ENCODE results near the gene KRTAP10-8.
"Not testable (repeated sequence)": the region's sequence is repeated elsewhere in the genome, so short reads cannot be mapped to it uniquely, and the experiment has no call there.

KRTAP10-8 gene

DNA sequence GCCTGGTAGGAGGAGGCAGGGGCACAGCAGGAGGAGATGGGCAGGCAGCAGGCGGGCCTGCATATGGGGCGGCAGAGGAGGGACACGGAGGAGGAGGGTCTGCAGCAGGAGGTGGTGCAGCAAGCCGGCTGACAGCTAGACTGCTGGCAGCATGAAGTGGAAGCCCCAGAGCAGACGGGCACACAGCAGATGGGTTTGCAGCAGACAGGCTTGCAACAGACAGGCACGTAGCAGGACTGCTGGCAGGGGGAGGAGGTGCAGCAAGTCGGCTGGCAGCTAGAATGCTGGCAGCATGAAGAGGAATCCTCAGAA, 32.1 kb upstream of the KRTAP10-8 start:
- no peak for DNase-seq

DNA sequence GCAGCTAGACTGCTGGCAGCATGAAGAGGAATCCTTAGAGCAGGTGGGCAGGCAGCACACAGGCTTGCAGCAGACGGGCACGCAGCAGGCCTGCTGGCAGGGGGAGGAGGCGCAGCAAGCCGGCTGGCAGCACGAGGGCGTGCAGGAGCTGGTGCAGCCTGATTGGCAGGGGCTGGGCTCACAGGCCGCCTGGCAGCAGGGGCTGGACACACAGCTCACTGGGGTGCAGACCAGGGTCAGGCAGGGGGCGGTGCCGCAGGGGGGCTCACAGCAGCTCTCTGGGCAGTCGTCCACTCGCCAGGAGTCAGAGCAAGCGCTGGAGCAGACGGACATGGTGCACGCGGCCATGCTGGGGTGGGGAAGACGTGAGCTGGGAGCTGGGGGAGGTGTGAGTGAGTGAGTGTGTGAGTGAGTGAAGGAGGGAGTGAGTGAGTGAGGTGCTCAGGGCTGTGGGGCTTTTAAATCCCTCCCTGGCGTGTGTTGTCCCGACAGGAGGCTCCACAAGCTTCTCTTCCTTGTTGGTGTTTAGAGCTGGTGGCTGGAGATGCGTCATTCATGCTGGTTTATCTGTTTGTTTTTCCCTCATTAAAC, 31.6 kb upstream of the KRTAP10-8 start, which contains the start of gene KRTAP10-5:
KRTAP10-5 (minus strand) TSS at position 374 of the 591 bp plus-strand sequence; CDS start at position 348, 26 bp downstream.
- not testable (repeated sequence) for DNase-seq

DNA sequence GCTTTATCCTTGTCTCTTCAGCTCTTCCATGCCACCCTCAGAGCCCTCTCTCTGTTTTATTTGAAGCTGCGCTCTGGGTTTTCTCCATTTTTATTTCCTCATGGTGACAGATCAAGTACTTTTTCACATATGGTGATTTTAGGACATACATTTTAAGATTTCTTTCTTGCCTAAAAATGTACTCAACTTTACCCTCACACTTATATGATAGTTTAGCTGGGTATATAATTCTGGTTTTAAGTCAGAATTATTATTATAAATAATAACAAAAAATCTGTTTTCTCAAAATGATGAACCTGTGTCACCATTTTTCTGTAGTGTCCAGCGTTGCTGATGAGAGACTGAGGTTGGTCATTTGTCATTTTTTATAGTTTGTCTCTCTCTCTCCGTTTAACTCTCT, 30.7 kb upstream of the KRTAP10-8 start:
- DNase-seq = no peak

DNA sequence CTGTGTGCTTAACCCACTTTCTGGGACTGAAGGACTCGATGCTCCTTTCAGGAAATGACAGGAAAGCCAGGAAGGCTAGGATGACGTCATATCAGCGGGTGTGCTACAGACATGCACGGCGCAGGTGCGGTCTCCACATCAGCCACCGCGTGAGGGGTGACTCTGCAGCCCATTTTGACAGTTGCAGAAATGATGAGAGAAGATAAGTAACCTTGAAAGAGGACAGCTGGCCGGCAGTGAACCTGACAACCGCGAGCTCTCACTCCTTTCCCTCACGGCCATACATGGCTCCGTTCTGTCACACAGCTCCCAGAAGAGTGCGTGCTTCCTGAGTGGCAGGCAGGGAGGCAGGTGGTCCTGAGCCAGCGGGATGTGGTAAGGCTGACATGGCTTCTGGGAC, 29.8 kb upstream of the KRTAP10-8 start:
- DNase-seq = no peak

DNA sequence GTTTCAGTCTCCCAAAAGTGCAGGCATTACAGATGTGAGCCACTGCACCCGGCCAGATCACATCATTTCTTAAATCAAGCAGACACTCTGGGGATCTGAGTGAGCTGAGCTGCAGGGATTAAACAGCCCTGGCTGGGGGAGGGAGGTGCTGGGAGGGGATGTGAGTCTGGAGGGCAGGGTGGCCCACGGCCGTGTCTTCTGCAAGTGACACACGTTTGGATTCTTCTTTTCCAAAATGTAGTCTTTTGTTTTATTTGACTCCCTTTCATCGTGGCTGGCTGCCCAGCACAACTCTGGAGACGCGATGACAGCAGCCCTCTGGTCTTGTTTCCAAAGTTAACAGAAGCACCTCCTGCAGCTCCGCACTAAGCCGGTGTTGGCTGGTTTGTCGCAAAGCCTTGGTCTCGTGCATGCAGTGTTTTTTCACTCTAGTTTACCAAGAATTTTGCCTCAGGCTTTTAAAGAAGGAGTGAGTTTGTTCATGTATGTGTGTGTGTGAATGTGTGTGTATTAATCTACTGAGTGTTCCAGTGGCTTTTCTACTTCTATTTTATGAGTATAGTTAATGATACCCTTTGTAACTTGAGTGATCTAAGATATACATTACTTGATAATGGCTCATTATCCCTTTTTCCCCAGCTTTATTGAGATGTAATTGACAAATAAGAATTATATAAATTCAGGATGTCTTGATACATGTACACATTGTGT, 28.6 kb upstream of the KRTAP10-8 start:
- no peak for DNase-seq

DNA sequence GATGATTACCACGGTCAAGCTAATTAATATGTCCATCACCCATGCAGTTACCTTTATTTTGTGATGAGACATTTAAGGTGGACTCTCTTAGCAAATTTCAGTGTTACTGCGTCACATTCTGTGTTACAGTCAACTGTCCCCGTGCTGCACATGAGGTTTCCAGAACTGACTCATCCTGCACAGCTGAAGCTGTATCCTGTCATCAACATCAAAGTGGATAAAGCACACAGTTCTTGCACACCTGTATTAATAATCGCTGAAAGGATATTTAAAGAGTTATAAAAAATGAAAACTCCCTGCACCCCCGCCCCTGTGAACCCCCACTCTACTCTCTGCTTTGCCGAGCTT, 28.1 kb upstream of the KRTAP10-8 start:
- DNase-seq = no peak

DNA sequence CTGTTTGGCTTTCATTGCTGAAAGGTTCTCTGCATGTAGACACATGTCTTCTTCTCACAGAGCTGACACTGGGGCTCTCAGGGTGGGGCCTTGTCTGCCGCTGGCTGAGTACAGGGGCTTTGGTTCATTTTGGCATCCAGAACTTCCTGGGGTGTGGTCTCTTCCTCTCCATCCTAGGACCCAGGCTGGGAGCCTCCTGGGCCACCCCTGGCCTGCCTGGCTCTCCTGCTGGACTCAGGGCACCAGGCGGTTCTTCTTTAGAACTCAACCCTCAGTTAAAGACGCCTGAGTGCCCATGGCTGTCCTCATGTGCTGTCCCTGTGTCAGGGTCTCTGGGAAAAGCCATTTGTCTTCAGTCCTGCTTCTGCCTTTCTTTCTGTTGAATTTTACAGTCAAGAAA, 26.0 kb upstream of the KRTAP10-8 start:
- DNase-seq = no peak

DNA sequence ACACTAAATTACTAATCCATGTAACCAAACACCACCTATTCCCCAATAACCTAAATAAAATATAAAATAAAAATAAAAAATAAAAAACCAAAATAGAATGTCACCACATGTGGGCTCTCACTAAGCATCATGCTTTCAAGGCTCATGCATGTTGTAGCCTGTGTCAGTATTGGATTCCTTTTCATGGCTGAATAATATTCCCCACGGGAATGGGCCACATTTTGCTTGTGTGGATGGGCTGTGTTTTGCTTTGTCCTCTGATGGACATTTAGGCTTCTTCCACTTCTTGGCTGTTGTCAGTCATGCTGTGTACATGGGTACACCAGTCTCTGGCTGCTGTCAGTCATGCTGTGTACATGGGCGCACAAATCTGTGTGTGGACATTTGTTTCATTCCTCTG, 22.8 kb upstream of the KRTAP10-8 start:
- no peak for DNase-seq

DNA sequence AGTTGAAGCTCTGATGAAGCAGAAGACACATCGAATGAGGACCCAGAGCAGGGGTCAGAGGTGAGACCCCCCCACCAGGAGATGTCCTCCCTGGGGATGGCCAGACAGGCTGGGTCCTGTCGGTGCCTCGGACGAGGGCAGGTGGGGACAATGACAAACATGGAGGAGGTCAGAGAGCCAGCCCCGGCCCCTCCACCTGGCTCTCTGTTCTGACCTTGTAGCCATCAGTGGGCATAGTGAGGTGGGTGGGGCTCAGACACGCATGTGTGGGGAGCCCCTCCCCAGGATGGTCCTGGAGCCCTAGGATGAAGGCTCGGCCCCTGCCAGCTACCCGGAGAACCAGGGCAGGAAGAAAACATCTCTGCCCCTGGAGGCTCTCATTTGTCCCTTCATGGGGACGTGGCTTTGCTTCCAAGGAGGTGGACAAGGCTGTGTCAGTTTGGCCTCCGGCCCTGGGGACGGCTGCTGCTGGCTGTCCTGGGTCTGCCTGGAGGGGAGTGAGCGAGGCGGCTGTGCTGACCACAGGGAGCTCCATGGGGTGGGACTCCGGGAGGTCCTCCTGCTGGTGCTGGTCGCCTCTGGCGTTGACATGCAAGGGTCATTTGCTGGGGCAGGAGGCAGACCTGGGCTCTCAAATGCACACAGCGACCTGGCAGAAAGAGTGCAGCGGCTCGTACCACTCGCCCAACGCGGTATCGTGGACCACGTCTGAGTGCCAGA, 22.1 kb upstream of the KRTAP10-8 start:
- no peak for DNase-seq

DNA sequence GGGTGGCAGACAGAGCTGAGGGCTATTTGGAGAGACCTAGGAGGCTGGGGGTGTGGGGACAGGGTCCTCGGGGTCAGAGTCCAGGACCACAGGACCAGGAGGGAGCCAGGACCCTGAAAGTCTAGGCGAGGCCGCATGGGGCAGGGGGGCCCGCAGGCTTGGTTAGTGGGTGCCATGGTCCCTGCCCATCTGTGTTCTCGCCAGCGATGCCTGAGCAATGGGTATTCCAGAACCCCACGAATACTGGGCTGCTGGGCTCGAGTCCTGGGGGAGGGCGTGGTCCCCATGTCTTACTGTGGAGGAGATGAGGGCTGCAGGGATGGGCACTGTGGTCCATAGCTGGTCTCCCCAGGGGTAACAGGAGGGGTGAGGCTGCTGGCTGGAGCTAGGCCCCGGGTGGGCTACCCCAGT, 21.6 kb upstream of the KRTAP10-8 start:
- DNase-seq = no peak

DNA sequence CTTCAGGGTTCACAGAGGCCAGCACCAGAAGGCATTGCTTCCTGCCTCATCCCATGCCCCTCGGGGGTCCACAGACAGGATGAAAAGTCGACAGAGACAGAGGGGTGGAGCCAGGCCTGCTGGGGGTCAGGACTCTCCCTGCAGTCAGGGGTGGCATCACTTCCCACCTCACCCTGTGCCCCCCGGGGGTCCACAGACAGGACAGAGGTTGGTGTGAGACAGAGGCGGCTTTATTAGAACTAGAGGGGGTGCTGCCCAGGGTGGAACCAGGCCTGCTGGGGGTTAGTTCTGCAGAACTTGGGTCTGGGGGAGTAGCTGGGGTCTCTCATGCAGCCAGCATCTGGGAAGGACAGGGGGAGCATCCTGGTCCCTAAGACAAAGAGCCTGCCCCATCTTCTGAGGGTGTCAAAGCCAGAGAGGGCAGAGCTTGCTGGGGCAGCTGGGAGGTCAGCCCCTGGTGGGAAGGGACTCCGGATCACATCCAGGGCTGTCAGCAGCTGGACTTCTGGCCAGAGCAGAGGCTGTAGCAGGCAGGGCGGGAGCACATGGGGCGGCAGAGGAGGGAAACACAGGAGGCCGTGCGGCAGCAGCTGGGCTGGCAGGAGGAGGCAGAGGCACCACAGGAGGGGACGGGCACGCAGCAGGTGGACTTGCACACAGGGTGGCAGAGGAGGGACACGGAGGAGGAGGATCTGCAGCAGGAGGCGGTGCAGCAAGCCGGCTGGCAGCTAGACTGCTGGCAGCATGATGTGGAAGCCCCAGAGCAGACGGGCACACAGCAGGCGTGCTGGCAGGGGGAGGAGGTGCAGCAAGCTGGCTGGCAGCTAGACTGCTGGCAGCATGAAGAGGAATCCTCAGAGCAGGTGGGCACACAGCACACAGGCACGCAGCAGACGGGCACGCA, 20.7 kb upstream of the KRTAP10-8 start:
- not testable (repeated sequence) for DNase-seq

DNA sequence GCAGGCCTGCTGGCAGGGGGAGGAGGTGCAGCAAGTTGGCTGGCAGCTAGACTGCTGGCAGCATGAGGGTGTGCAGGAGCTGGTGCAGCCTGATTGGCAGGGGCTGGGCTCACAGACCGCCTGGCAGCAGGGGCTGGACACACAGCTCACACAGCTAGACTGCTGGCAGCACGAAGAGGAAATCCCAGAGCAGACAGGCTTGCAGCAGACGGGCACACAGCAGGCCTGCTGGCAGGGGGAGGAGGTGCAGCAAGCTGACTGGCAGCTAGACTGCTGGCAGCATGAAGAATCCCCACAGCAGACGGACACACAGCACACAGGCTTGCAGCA, 20.1 kb upstream of the KRTAP10-8 start:
- DNase-seq = not testable (repeated sequence)

DNA sequence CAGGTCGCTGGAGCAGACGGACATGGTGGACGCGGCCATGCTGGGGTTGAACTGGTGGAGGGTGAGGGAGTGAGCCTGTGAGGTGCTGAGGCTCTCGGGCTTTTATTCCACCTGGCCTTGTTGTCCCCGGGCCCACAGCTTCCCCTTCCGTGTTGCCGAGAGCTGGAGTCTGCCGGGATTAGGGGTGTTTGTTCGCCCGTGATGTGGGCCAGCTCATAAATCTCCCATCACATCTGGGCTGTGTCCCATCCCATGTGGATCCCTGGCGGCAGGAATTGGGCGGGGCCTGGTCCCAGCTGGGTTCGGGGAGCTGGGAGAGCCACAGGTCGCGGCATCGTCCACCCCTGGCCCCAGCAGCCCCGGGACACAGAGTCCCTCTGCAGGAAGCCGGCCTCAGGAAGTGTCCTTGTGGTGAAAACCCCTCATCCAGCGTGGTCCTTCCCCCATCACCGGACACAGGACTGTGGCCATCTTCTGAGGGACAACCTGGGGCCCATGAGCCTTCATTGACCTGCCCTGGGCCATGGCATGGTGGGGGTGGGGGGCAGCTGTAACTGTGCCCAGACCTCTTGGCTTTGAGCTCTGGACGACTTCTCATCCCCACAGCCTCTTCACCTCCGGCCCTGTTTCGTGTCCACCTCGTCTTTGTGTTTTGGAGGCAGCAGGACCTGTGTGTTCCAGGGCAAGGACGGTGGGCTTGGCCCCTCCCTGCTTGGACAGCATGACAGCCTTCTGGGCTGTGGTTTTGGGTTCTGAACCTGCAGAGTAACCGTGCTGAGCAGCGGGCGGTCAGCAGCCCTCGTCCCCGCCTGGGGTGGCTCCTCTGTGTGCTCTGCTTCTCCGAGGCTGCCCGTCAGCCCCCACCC, 19.2 kb upstream of the KRTAP10-8 start, which contains the start of gene KRTAP10-6:
KRTAP10-6 (minus strand) TSS at position 60 of the 866 bp plus-strand sequence; CDS start at position 39, 21 bp downstream.
- DNase-seq = no peak

DNA sequence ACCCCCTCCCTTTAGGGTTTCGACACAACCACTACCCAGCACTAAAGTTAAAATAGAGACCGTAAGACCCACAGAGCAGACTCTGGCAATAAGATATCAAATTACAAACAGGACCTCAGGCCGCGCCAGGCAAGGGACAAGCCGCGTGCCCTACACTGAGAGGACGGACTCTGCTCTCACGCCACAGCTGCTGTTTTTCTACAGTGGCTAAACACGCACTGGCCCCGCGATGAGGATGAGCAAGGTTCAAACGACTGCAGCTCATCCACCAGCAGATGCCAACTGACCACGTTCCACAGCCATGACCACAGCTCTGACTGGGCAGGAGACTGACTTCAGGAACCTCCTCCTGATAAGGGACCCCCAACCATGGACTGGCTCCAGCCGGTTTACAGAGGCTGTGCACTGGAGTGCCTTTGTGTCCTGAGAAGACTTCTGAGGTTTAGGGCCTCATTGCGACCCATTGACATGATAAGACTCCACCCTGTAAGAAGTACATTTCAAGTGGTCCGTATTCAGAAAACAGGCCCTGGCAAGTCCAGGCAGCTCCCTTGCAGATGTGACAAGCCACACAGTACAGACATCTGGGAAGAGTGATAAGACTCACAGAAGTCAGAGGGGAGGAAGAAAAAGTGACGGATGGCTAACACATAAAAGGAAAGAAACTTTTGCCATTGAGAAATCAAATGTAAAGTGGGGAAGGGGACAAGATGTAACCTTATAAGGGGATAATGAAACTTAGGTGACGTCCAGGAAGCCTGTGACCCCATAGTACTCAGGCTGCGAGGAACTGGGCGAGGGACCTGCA, 18.1 kb upstream of the KRTAP10-8 start:
- no peak for DNase-seq

DNA sequence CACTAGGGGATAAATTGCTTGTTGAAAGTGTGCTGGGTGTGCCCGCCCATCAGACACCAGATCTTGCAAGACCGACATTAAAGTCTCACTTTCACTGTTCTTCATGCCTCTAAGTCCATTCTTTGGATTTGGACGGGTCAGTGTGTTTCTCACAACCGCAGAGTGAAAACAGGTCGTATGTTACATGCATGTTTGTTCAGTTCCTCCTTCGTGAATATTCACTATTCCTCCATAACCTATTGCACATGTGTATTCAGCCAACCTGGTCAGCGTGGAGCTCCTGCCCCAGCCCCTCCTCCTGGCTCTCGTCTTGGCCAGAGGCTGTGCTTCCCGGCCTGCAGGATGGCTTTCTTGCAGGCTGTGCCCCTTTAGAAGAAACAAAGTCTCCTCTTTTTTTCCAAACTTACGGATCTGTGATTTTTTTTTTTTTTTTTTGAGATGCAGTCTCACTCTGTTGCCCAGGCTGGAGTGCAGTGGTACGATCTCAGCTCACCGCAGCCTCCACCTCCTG, 17.4 kb upstream of the KRTAP10-8 start:
- DNase-seq = no peak

DNA sequence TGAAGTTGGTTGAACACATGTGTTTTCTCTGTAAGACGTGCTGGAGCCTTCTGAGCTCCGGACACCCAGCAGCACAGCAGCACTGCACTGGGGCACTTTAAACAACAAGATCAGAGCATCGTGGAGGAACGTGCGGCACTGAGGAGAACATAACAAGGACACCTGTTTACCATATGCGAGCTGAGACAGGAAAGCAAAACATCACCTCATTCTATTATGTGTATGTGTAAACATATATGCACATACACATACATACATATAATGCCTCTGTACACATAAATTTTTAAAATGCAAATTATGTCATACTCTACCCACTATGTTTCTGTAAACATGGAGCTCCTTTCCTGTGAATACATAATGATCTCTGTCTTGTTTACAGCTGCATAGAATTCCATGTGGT, 16.4 kb upstream of the KRTAP10-8 start:
- no peak for DNase-seq

DNA sequence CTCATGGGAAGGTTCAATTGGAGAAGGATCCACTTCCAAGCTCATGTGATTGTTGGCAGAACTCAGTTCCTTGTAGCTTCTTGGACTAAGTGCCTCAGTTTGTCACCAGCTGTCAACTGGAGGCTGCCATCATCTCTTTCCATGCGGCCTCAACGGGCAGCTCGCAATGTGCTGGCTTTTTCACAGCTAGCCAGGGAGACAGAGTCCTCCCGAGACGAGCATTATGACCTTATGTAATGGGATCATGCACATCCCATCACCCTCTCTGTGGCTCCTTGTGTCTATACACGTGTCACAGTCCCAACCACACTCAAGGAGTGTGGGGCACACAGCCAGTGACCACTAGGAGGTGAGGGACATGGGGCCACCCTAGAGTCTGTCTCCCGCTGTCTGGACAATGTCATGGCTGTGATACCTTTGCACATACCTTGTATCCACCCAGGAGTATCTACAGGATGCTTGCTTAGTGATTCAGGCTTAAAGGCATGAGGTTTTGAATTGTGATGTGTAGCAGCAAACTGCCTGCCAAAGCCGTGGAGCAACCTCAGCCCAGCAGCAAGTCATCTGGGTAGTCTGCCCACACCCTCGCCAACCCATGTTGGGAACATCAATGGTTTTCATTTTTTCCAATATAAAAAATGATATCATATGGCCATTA, 15.7 kb upstream of the KRTAP10-8 start:
- no peak for DNase-seq

DNA sequence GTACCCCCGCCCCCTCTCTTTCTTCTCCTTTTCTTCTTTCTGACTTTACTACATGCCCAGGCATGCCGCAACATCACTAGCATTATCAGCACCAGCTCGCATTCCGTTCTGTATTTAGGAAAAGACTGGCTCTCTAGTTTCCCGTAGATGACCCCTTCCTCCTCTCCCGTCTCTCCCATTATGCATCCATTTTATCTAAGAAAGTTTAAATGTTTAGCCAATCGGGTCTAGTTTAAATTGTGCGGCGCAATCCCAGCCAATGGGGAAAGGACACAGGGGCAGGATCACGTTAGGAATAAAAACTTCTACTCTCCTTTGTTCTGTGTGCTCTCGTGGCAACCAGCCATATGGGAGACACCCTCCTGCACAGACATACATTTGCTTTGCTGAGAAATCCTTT, 13.8 kb upstream of the KRTAP10-8 start:
- DNase-seq = no peak

DNA sequence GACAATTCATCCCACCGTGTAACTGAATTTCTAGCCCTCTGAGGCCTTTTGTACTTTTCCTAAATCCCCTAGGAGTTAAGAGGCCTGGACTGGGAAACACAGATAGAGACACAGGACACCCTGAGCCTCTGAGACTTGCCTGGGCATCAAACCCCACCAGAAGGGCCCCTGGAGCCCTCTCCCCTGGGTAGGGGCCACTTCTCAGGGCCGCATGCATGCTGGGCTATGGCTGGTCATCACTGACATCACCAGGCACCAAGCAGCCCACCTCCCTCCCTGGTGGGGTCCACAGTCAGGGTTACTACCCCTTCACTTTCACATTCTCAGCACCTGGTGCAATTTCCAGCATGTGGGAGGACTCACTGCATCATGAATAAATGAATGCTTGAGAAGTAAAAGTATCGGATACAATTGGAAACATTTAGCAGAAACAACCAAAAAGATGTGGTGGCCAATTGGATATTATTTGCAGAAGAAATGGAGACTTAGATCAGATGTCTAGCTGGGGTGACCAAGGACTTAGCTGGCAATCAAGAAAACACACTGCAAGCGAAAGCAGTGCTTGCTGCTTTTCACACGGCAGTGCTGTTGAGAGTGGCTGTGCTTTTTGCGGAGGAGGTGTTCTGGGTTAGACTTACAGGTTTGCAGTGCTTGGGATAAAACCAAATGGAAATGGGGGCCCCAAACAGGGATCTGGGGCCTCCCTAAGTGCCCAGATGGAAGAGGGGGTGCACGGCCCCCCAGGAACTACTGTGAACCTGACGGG, 12.4 kb upstream of the KRTAP10-8 start:
- no peak for DNase-seq

Data from effector CD8-positive, alpha-beta T cell (primary cell).